Peyer's patch (tissue), 4 donors: Measurements from ENCODE around the gene PARVB.

ENCODE experiments used
- CTCF ChIP-seq, 6 experiments: fragments of 450-650 bp in 4 of 6; fragments of 200-600 bp in 2 of 6; sonication (generic) in 1 of 6; IDR thresholded peaks; one replicate each; pipeline ENCODE4 v1.5.1; 2017 to 2019; ENCODE audit warnings: antibody characterized with exemption in 6 of 6, mild to moderate bottlenecking in 3 of 6, moderate library complexity in 1 of 6
- POLR2A ChIP-seq, 2 donors: fragments of 450-650 bp; IDR thresholded peaks; one replicate each; pipeline ENCODE4 v1.5.1; 2017; ENCODE audit warnings: antibody characterized with exemption in 2 of 2, mild to moderate bottlenecking in 2 of 2, moderate library complexity in 2 of 2

DNA sequence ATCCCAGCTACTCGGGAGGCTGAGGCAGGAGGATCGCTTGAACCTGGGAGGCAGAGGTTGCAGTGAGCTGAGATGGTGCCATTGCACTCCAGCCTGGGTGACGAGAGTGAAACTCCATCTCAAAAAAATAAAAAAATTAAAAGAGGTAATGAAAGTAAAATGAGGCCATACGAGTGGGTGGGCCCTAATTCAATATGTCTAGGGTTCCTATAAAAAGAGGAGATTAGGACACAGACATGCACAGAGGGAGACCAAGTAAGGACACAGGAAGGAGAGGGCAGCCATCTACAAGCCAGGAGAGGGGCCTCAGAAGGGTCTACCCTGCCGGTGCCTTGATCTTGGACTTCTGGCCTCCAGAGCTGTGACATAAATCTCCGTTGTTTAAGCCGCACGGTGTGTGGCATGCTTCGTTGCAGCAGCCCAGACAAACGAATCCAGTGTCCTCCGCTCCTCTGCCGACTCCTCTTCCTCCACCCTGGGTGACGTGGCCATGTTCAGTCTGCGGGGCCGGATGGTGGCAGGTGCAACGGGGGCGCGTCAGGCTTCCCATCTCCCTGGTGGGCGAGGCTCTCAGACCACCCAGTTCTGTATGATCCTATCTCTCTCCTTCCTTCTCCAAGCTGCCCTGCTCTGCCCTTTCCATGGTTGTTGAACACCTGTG lies 105.0 kb downstream of the PARVB start:
- TF ChIP-seq CTCF (IDR thresholded peaks at IDR 0.05) (no peak), POLR2A (IDR thresholded peaks at IDR 0.05) (no peak)
